ENCODE measurements around the gene NIM1K.

DNA sequence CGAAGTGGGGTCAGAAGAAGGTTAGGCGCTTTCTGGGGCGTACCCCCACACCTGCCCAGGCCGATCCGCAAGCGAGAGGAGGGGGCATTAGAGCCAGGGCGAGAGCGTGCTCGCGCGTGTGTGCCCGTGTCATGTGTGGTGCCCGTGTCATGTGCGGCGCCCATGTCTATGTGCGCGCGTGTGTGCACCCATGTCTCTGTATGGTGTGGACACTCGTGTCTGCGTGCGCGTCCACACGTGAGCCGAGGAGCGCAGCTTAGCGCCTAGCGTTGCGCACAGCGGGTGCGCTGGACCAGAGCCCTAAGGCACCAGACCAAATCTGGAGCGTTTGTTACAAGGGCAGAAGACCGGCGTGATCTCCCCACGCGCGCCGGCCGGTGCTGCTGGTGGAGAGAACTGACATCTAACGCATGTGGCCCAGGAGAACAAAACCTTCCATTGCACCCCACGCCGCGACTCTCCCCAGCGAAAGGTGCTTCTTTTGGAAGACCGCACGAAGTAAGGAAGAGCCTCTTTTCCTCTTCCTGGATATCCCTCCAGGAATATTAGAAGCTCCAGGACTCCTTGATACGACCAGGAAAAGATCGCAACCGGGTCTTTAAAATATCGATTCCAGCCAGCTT lies 644 bp downstream of the NIM1K start:
- TF ChIP-seq, protein P1, sequence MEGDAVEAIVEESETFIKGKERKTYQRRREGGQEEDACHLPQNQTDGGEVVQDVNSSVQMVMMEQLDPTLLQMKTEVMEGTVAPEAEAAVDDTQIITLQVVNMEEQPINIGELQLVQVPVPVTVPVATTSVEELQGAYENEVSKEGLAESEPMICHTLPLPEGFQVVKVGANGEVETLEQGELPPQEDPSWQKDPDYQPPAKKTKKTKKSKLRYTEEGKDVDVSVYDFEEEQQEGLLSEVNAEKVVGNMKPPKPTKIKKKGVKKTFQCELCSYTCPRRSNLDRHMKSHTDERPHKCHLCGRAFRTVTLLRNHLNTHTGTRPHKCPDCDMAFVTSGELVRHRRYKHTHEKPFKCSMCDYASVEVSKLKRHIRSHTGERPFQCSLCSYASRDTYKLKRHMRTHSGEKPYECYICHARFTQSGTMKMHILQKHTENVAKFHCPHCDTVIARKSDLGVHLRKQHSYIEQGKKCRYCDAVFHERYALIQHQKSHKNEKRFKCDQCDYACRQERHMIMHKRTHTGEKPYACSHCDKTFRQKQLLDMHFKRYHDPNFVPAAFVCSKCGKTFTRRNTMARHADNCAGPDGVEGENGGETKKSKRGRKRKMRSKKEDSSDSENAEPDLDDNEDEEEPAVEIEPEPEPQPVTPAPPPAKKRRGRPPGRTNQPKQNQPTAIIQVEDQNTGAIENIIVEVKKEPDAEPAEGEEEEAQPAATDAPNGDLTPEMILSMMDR (conservative IDR thresholded peaks at IDR 0.05 in 1 of 2, IDR thresholded peaks at IDR 0.05 in 1 of 2; ENCODE audit: low read depth in 1 of 2, low read length in 2 of 2): no peak
- TF ChIP-seq EZH2 (IDR thresholded peaks at IDR 0.05; ENCODE audit: low read length, missing control alignments): no peak

All from fibroblast of lung (primary cell).